HepG2 (cell line): Measurements from ENCODE around the gene ICE2. TPM values are rescaled to one million over a fixed set of nuclear protein-coding genes. Genes with fewer than 3 reads are reported as not detected.

Experiments used
- ARNT2 ChIP-seq: sonication (generic); formaldehyde crosslinking; IDR thresholded peaks from 2 replicates; pipeline ENCODE4 v1.8.0; 2022; ENCODE audit warnings: mild to moderate bottlenecking, low read depth, missing genetic modification reagents, moderate library complexity
- BRF2 ChIP-seq: sonication (generic); formaldehyde crosslinking; IDR thresholded peaks from 2 replicates; pipeline ENCODE4 v1.8.1; 2022; ENCODE audit warnings: mild to moderate bottlenecking, missing genetic modification reagents
- CAMTA2 ChIP-seq: sonication (generic); formaldehyde crosslinking; IDR thresholded peaks from 2 replicates; pipeline ENCODE4 v1.4.0; 2020; ENCODE audit warnings: mild to moderate bottlenecking, missing genetic modification reagents, borderline replicate concordance
- CCAR2 ChIP-seq: fragments of 200-400 bp; formaldehyde crosslinking; optimal IDR thresholded peaks from 2 replicates; pipeline ENCODE3; 2018; ENCODE audit warnings: low read depth, mild to moderate bottlenecking, low read length, moderate library complexity
- CCDC6 ChIP-seq: sonication (generic); formaldehyde crosslinking; IDR thresholded peaks from 2 replicates; pipeline ENCODE4 v1.8.1; 2022; ENCODE audit warnings: mild to moderate bottlenecking, missing genetic modification reagents, moderate library complexity
- ETV6 ChIP-seq: sonication (generic); formaldehyde crosslinking; conservative IDR thresholded peaks from 2 replicates; pipeline ENCODE4 v1.4.0; 2020; ENCODE audit warnings: missing genetic modification reagents
- FOXP1 ChIP-seq, 2 experiments: fragments of 450-650 bp in 1 of 2; IDR thresholded peaks; 2 replicates each; pipeline ENCODE4 v1.6.1; 2017 to 2018; ENCODE audit warnings: antibody characterized with exemption in 1 of 2
- FUBP1 ChIP-seq: sonication (generic); formaldehyde crosslinking; IDR thresholded peaks from 2 replicates; pipeline ENCODE4 v1.5.1; 2020; ENCODE audit warnings: missing genetic modification reagents, mild to moderate bottlenecking, borderline replicate concordance
- MTF2 ChIP-seq: sonication (generic); formaldehyde crosslinking; IDR thresholded peaks from 2 replicates; pipeline ENCODE4 v1.5.0; 2020; ENCODE audit warnings: missing genetic modification reagents, borderline replicate concordance
- NONO ChIP-seq, 2 experiments: fragments of 450-650 bp in 1 of 2; sonication (generic) in 1 of 2; formaldehyde crosslinking in 1 of 2; IDR thresholded peaks in 1 of 2; conservative IDR thresholded peaks in 1 of 2; 2 replicates each; pipeline versions ENCODE4 v1.6.1 to v1.8.0; 2017 to 2022; ENCODE audit warnings: mild to moderate bottlenecking in 1 of 2, missing genetic modification reagents in 1 of 2, moderate library complexity in 1 of 2
- POLR2A ChIP-seq, 2 experiments: IDR thresholded peaks; 2 replicates each; pipeline ENCODE4 v1.6.1; 2011; ENCODE audit warnings: low read depth in 2 of 2, low read length in 2 of 2, mild to moderate bottlenecking in 1 of 2, moderate library complexity in 1 of 2; ENCODE audit not compliant: insufficient read depth in 1 of 2
- RBM39 ChIP-seq: fragments of 200-400 bp; formaldehyde crosslinking; IDR thresholded peaks from one replicate; pipeline ENCODE4 v1.6.1; 2018; ENCODE audit warnings: antibody characterized with exemption, mild to moderate bottlenecking, low read depth, low read length; ENCODE audit not compliant: poor library complexity, severe bottlenecking
- SIX4 ChIP-seq: sonication (generic); formaldehyde crosslinking; IDR thresholded peaks from 2 replicates; pipeline ENCODE4 v1.4.0; 2020; ENCODE audit warnings: missing genetic modification reagents
- SKI ChIP-seq: fragments of 450-650 bp; IDR thresholded peaks from one replicate; pipeline ENCODE4 v1.6.1; 2018; ENCODE audit warnings: mild to moderate bottlenecking; ENCODE audit not compliant: partially characterized antibody
- TSC22D2 ChIP-seq: sonication (generic); formaldehyde crosslinking; IDR thresholded peaks from 2 replicates; pipeline ENCODE4 v1.5.1; 2020; ENCODE audit warnings: missing genetic modification reagents, mild to moderate bottlenecking, borderline replicate concordance
- U2AF1 ChIP-seq: fragments of 200-400 bp; formaldehyde crosslinking; optimal IDR thresholded peaks from 2 replicates; pipeline ENCODE3; 2017; ENCODE audit warnings: mild to moderate bottlenecking, low read depth, low read length
- U2AF2 ChIP-seq: fragments of 200-400 bp; formaldehyde crosslinking; IDR thresholded peaks from 2 replicates; pipeline ENCODE4 v1.6.1; 2017; ENCODE audit warnings: low read depth, mild to moderate bottlenecking, low read length
- ZBTB38 ChIP-seq: sonication (generic); formaldehyde crosslinking; IDR thresholded peaks from 2 replicates; pipeline ENCODE4 v1.5.1; 2020; ENCODE audit warnings: mild to moderate bottlenecking, missing genetic modification reagents
- ZBTB43 ChIP-seq: sonication (generic); formaldehyde crosslinking; conservative IDR thresholded peaks from 2 replicates; pipeline ENCODE4 v1.4.0; 2020; ENCODE audit warnings: missing genetic modification reagents
- ZC3H4 ChIP-seq: sonication (generic); formaldehyde crosslinking; IDR thresholded peaks from 2 replicates; pipeline ENCODE4 v1.4.0; 2020; ENCODE audit warnings: missing genetic modification reagents, borderline replicate concordance
- ZFP37 ChIP-seq: sonication (generic); formaldehyde crosslinking; IDR thresholded peaks from 2 replicates; pipeline ENCODE4 v1.4.0; 2020; ENCODE audit warnings: missing genetic modification reagents, borderline replicate concordance
- ZKSCAN5 ChIP-seq: sonication (generic); formaldehyde crosslinking; IDR thresholded peaks from 2 replicates; pipeline ENCODE4 v1.5.1; 2020; ENCODE audit warnings: mild to moderate bottlenecking, missing genetic modification reagents
- ZNF253 ChIP-seq: sonication (generic); formaldehyde crosslinking; IDR thresholded peaks from 2 replicates; pipeline ENCODE4 v1.8.0; 2022; ENCODE audit warnings: mild to moderate bottlenecking, missing genetic modification reagents, borderline replicate concordance
- ZNF496 ChIP-seq: sonication (generic); formaldehyde crosslinking; IDR thresholded peaks from 2 replicates; pipeline ENCODE4 v1.8.1; 2023; ENCODE audit warnings: mild to moderate bottlenecking, moderate library complexity, missing genetic modification reagents; ENCODE audit not compliant: insufficient replicate concordance
- ZNF772 ChIP-seq: sonication (generic); formaldehyde crosslinking; IDR thresholded peaks from 2 replicates; pipeline ENCODE4 v1.5.0; 2020; ENCODE audit warnings: mild to moderate bottlenecking, missing genetic modification reagents
- ZNF775 ChIP-seq: sonication (generic); formaldehyde crosslinking; IDR thresholded peaks from 2 replicates; pipeline ENCODE4 v1.4.0; 2020; ENCODE audit warnings: missing genetic modification reagents, mild to moderate bottlenecking, moderate library complexity, borderline replicate concordance
- polyA plus RNA-seq, 8 experiments: library from polyadenylated mRNA; depleted of rRNA in 3 of 8; stranded (reverse) in 7 of 8; unstranded in 1 of 8; fragments of >200 nt; fragmentation: Illumina TruSeq in 4 of 8; extraction: Trizol in 4 of 8; gene quantifications; 2 replicates each; pipeline versions ENCODE4 v1.2.1 to v1.2.3, GENCODE V29; 2011 to 2016; ENCODE audit warnings: low read depth in 4 of 8, missing spikeins in 1 of 8, mixed read lengths in 1 of 8; ENCODE audit not compliant: insufficient read depth in 1 of 8
- total RNA-seq, 5 experiments: library from RNA; depleted of rRNA; stranded (reverse); fragments of >200 nt; fragmentation: Illumina TruSeq; extraction: Trizol; gene quantifications; 2 replicates each; pipeline ENCODE4 v1.2.3, GENCODE V29; 2016; ENCODE audit warnings: low read depth in 1 of 5

Gene ICE2
- total and polyA plus RNA-seq, 2 of the 13 experiments (the other 11 are each of a cell fraction or from before 2014, with no cell fraction given): 24.8 to 26.4 TPM

- TF ChIP-seq U2AF2 (no peak), ZNF496 (CRISPR knock-in tag) (no peak), FOXP1 (IDR thresholded peaks at IDR 0.05) (no peak), FOXP1 (CRISPR knock-in tag; IDR thresholded peaks at IDR 0.05) (peak; percentile 76), ZNF253 (no peak), TSC22D2 (CRISPR knock-in tag) (no peak), BRF2 (CRISPR knock-in tag) (0 out of 2 replicates have a peak, but pooled peaks have one; percentile 32), FUBP1 (CRISPR knock-in tag) (no peak), ZC3H4 (CRISPR knock-in tag) (no peak), U2AF1 (peak; percentile 38), ZBTB43 (no peak), ZKSCAN5 (CRISPR knock-in tag) (no peak), SKI (peak; percentile 77), ZFP37 (CRISPR knock-in tag) (0 out of 2 replicates have a peak, but pooled peaks have one; percentile 19), ZNF775 (CRISPR knock-in tag) (no peak), CCDC6 (CRISPR knock-in tag) (no peak), ETV6 (CRISPR knock-in tag) (no peak), RBM39 (no peak), SIX4 (CRISPR knock-in tag) (peak; percentile 55; the same call in 1 of the 2 replicates), MTF2 (CRISPR knock-in tag) (no peak), ARNT2 (CRISPR knock-in tag) (no peak), ZBTB38 (CRISPR knock-in tag) (peak; percentile 84), NONO (IDR thresholded peaks at IDR 0.05) (no peak), NONO (CRISPR knock-in tag; conservative IDR thresholded peaks at IDR 0.05) (peak; percentile 79), CCAR2 (no peak), ZNF772 (CRISPR knock-in tag) (peak; percentile 82), CAMTA2 (CRISPR knock-in tag) (no peak), POLR2A (IDR thresholded peaks at IDR 0.05; ENCODE audit: insufficient read depth in 1 of 2, low read depth in 2 of 2, low read length in 2 of 2) (peak; percentile 35 to 64; a peak in 2 of 4 replicates)
These were observed 85.8 kb downstream of the ICE2 start (continued) for GRCh38 chr15:60392986-60393790.
